ENCODE data around the gene PRRX1. TPM values are rescaled to one million over a fixed set of nuclear protein-coding genes. Genes with fewer than 3 reads are reported as not detected.

Gene PRRX1
- total RNA-seq, 4 donors from 2014 or later, result 1.0 to 30.5 (median 2.2) TPM

DNA sequence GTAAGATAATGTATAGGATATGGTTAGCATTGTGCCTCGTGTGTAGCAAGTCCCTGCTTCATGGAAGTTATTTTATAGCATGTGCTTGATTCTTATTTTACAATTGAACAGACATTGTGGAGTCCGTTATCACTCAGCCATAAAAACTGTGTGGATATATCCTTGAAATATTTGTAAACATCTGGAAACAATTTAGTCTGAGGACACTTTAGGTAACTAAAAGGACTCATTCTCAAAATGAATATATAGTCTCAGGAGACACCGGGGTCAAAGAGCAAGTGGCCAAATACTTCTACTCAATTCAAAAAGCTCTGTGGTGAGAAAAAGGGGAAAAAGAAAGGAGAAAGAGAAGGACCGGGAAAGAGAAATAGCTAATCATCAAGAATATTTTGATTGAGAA, 23.7 kb downstream of the PRRX1 start:
- no peak for DNase-seq
- H3K36me3 ChIP-seq, result no peaks in the 10 kb centered on the region
- H3K27ac ChIP-seq, result no peak overlapping the region
- TF ChIP-seq, protein P1, sequence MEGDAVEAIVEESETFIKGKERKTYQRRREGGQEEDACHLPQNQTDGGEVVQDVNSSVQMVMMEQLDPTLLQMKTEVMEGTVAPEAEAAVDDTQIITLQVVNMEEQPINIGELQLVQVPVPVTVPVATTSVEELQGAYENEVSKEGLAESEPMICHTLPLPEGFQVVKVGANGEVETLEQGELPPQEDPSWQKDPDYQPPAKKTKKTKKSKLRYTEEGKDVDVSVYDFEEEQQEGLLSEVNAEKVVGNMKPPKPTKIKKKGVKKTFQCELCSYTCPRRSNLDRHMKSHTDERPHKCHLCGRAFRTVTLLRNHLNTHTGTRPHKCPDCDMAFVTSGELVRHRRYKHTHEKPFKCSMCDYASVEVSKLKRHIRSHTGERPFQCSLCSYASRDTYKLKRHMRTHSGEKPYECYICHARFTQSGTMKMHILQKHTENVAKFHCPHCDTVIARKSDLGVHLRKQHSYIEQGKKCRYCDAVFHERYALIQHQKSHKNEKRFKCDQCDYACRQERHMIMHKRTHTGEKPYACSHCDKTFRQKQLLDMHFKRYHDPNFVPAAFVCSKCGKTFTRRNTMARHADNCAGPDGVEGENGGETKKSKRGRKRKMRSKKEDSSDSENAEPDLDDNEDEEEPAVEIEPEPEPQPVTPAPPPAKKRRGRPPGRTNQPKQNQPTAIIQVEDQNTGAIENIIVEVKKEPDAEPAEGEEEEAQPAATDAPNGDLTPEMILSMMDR (IDR thresholded peaks at IDR 0.05), result no peak
- no peak for TF ChIP-seq POLR2A (IDR thresholded peaks at IDR 0.05)
- no peak overlapping the region for H3K4me3 ChIP-seq
- H3K4me1 ChIP-seq, result no peaks in the 10 kb centered on the region
- no peaks in the 10 kb centered on the region for H3K9me3 ChIP-seq
- no peaks in the 10 kb centered on the region for H3K27me3 ChIP-seq

- Histone ChIP-seq H3K27ac (no peak overlapping the region), H3K4me1 (no peaks in the 10 kb centered on the region), H3K27me3 (no peaks in the 10 kb centered on the region), H3K4me3 (no peak overlapping the region), H3K9me3 (no peaks in the 10 kb centered on the region), H3K36me3 (no peaks in the 10 kb centered on the region)
- TF ChIP-seq POLR2A (IDR thresholded peaks at IDR 0.05), result no peak
- TF ChIP-seq, protein P1 (IDR thresholded peaks at IDR 0.05), result no peak
- DNase-seq, result no peak
Observed at GRCh38 chr1:170691258-170691657, 27.3 kb downstream of the PRRX1 start.

DNA sequence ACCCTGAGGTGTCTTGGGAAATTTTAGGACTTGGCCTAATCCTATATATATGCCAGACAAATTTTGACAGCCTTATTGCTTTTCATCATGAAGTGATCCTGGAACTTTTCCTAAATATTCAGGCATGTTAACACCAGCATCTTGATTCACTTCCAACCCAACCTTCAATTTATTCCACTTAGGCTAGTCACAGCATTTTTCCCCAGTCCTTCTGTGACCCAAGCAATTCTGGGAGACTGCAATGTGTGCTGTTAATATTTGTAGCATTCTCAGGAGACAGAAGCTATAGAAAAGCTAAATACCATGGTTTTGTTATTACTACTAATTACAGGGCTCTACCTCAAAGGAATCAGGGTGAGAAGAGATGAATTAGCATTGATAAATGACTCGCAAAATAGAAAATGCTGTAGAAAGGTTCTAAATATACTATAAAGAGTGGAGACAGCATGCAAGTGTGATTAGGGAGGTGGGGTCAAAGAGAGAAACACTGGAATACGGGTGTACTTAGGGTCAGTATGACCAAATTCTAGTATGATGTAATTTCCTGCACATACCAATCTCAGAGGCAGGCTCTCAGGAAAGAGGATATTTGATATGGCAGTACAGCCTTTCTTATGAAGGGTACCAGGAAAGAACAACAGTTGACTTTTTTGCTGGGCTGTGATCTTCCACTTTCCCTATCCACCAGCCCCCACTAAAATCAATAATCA, 29.1 kb downstream of the PRRX1 start:
- no peak overlapping the region for H3K4me3 ChIP-seq
- no peak overlapping the region for H3K27ac ChIP-seq

DNA sequence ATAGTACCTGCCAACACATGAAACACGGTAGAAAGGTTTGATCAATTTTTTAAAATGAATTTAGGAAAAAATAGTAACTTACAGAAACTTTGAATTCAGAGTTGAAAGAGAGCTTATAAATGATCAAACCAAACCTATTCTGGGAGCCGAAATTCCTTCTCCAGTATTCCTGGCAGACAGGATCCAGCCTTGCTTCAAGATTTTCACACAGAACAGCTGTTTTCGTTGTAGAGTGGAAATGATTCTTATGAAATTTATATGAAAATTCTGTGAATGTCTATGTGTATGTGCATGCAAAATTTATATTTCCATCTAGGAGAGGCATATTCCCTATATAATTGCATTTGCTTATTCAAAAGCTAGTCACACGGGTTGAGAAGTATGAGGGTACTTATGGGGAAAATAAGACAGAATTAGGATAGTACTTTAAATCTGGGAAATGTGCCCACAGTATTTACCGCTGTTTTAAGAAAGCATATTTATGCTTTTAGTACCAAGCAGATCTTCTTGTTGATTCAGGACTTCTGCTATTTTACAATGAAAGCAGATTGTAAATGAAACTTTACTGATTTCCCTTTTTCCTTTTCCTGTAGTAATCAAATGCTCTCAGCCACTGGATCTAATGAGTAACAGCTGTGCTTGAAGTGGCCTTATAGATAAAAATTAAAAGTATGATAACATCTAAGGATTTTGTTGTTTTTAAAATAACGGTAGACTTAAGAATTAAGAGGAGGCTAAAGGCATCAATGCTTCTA, 30.4 kb downstream of the PRRX1 start:
- no peak for TF ChIP-seq POLR2A (IDR thresholded peaks at IDR 0.05)
- TF ChIP-seq, protein P1 (IDR thresholded peaks at IDR 0.05), result no peak
- Histone ChIP-seq H3K4me3 (no peak overlapping the region), H3K27me3 (no peaks in the 10 kb centered on the region), H3K27ac (no peak overlapping the region), H3K36me3 (no peaks in the 10 kb centered on the region), H3K9me3 (no peaks in the 10 kb centered on the region), H3K4me1 (no peaks in the 10 kb centered on the region)
- no peak for DNase-seq

More for the DNA sequence above, 29.1 kb downstream of the PRRX1 start:
- Histone ChIP-seq H3K9me3 (no peaks in the 10 kb centered on the region), H3K4me1 (no peaks in the 10 kb centered on the region), H3K36me3 (no peaks in the 10 kb centered on the region), H3K27me3 (no peaks in the 10 kb centered on the region)
- TF ChIP-seq, protein P1 (IDR thresholded peaks at IDR 0.05), result no peak
- no peak for TF ChIP-seq POLR2A (IDR thresholded peaks at IDR 0.05)
- no peak for DNase-seq

- H3K4me1 ChIP-seq, result no peaks in the 10 kb centered on the region
- H3K9me3 ChIP-seq, result no peaks in the 10 kb centered on the region
- H3K27me3 ChIP-seq, result no peaks in the 10 kb centered on the region
- H3K4me3 ChIP-seq, result no peak overlapping the region
- no peaks in the 10 kb centered on the region for H3K36me3 ChIP-seq
- no peak for DNase-seq
- TF ChIP-seq, protein P1 (IDR thresholded peaks at IDR 0.05), result no peak
- no peak for TF ChIP-seq POLR2A (IDR thresholded peaks at IDR 0.05)
- no peak overlapping the region for H3K27ac ChIP-seq
Observed at GRCh38 chr1:170695955-170696590, 32.1 kb downstream of the PRRX1 start.

Measured in Peyer's patch (tissue), 4 donors.